Trophoblast cell (in vitro differentiated cells and primary cell): Measurements from ENCODE around the gene EIF3D.

Experiments used
- DNase-seq, 2 donors: peaks; one replicate each; pipeline ENCODE4 v3.0.0-alpha.2; 2016
- H2AFZ ChIP-seq: 2 replicates; pipeline ENCODE4 v1.6.1; 2013; ENCODE audit warnings: low read length, moderate library complexity, mild to moderate bottlenecking; ENCODE audit not compliant: insufficient read depth, poor library complexity
- H2AK5ac ChIP-seq: 2 replicates; pipeline ENCODE4 v1.6.1; 2013; ENCODE audit warnings: mild to moderate bottlenecking, low read length
- H2BK120ac ChIP-seq: 2 replicates; pipeline ENCODE4 v1.6.1; 2013; ENCODE audit warnings: low read length, mild to moderate bottlenecking, moderate library complexity; ENCODE audit not compliant: insufficient read depth, poor library complexity
- H2BK12ac ChIP-seq: 2 replicates; pipeline ENCODE4 v1.6.1; 2013; ENCODE audit warnings: mild to moderate bottlenecking, low read length, moderate library complexity
- H2BK5ac ChIP-seq: 2 replicates; pipeline ENCODE4 v1.6.1; 2013; ENCODE audit warnings: low read length, low read depth, moderate library complexity, mild to moderate bottlenecking; ENCODE audit not compliant: poor library complexity
- H3K14ac ChIP-seq: 2 replicates; pipeline ENCODE4 v1.6.1; 2013; ENCODE audit warnings: mild to moderate bottlenecking, low read length
- H3K18ac ChIP-seq: 2 replicates; pipeline ENCODE4 v1.6.1; 2013; ENCODE audit warnings: mild to moderate bottlenecking, low read length
- H3K23ac ChIP-seq: 2 replicates; pipeline ENCODE4 v1.6.1; 2013; ENCODE audit warnings: low read length
- H3K27ac ChIP-seq: 2 replicates; pipeline ENCODE4 v1.5.1; 2013; ENCODE audit warnings: low read depth, mild to moderate bottlenecking, inconsistent platforms, low read length, moderate library complexity
- H3K27me3 ChIP-seq: 2 replicates; pipeline ENCODE4 v1.6.1; 2013; ENCODE audit warnings: inconsistent platforms, mild to moderate bottlenecking, low read length, moderate library complexity; ENCODE audit not compliant: insufficient read depth
- H3K36me3 ChIP-seq, 2 experiments: 1 replicate in 1 of 2; 2 replicates in 1 of 2; pipeline ENCODE4 v1.6.1; 2013; ENCODE audit warnings: low read length in 2 of 2, mild to moderate bottlenecking in 2 of 2, moderate library complexity in 1 of 2; ENCODE audit not compliant: insufficient read depth in 2 of 2, control insufficient read depth in 1 of 2
- H3K4ac ChIP-seq: 2 replicates; pipeline ENCODE4 v1.6.1; 2013; ENCODE audit warnings: low read depth, mild to moderate bottlenecking, low read length, moderate library complexity
- H3K4me1 ChIP-seq, 2 experiments: 1 replicate in 1 of 2; 2 replicates in 1 of 2; pipeline ENCODE4 v1.6.1; 2013; ENCODE audit warnings: low read length in 2 of 2, mild to moderate bottlenecking in 2 of 2, moderate library complexity in 1 of 2; ENCODE audit not compliant: insufficient read depth in 2 of 2, control insufficient read depth in 1 of 2
- H3K4me2 ChIP-seq: 2 replicates; pipeline ENCODE4 v1.6.1; 2013; ENCODE audit warnings: inconsistent platforms, mild to moderate bottlenecking, low read length, moderate library complexity
- H3K4me3 ChIP-seq: 2 replicates; pipeline ENCODE4 v1.5.1; 2013; ENCODE audit warnings: mild to moderate bottlenecking, low read depth, low read length, inconsistent platforms
- H3K79me1 ChIP-seq: one replicate; pipeline ENCODE4 v1.6.1; 2013; ENCODE audit warnings: low read length
- H3K79me2 ChIP-seq: 2 replicates; pipeline ENCODE4 v1.6.1; 2013; ENCODE audit warnings: low read length, mild to moderate bottlenecking; ENCODE audit not compliant: control insufficient read depth, insufficient read depth, poor library complexity
- H3K9ac ChIP-seq: 2 replicates; pipeline ENCODE4 v1.6.1; 2013; ENCODE audit warnings: mild to moderate bottlenecking, low read length
- H3K9me3 ChIP-seq: 2 replicates; pipeline ENCODE4 v1.6.1; 2013; ENCODE audit warnings: low read depth, mild to moderate bottlenecking, control low read depth, inconsistent platforms, low read length; ENCODE audit not compliant: insufficient read depth
- H4K12ac ChIP-seq: 2 replicates; pipeline ENCODE4 v1.6.1; 2013; ENCODE audit warnings: low read depth, mild to moderate bottlenecking, low read length, moderate library complexity
- H4K8ac ChIP-seq: 2 replicates; pipeline ENCODE4 v1.6.1; 2013; ENCODE audit warnings: low read depth, mild to moderate bottlenecking, low read length, moderate library complexity
- H4K91ac ChIP-seq: one replicate; pipeline ENCODE4 v1.6.1; 2013; ENCODE audit warnings: low read depth, mild to moderate bottlenecking, low read length, moderate library complexity
- WGBS: extraction: QIAGEN DNeasy Blood & Tissue Kit; methylation state at CpG from one replicate; pipeline ENCODE4 v1.1.7; 2013; ENCODE audit warnings: missing lambda C conversion rate; ENCODE audit not compliant: insufficient read length, insufficient coverage; ENCODE audit errors: extremely low coverage; 5-methylcytosine and 5-hydroxymethylcytosine counted together

The EIF3D gene

DNA sequence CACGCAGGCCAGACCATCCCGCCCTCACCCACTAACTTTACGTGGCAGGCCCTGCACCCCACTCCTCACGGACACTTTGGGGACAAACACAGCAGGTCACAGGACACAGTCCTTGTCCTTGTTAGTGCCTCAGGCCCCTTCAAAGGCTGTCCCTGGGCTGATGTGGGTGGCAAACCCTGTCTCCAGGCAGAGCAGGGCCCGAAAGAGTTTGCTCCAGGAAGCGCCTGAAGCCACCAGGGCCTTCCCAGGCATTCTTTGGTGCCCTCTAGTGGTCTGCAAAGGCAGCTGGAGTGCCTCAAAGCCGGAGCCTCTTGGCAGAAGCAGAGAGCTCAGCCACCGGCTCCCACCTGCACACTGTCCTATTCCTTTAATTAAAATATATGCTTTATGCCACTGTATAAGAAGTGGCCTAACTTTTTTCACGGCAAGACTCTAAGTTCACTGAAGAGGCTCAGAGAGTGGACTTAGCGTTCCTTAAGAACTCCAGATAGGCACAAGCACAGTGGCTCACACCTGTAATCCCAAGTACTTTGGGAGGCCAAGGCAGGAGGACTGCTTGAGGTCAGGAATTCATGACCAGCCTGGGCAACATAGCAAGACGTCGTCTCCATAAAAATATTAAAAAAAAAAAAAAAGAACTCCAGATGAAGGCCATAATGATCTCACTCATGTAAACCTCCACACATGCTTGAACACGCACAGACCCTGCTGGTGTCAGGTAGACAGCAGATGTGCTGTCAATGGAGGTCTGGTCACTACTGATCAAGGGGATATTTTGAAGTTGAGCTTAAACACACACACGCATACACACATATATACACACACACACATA, 58.6 kb downstream of the EIF3D start:
- Histone ChIP-seq H3K27me3 (no peaks in the 10 kb centered on the region), H3K4me1 (peaks cover 21 to 30% of the 10 kb centered on the region in 2 experiments), H4K91ac (peak overlapping the region; percentile 54), H3K79me2 (peaks cover 7% of the 10 kb centered on the region), H2AFZ (peak overlapping the region; percentile 4), H4K8ac (peak overlapping the region; percentile 81), H3K36me3 (peaks cover 21 to 29% of the 10 kb centered on the region in 2 experiments), H2BK5ac (peak overlapping the region; percentile 23), H3K18ac (peak overlapping the region; percentile 48), H3K4me3 (no peak overlapping the region), H3K9me3 (peaks cover 1% of the 10 kb centered on the region), H2BK120ac (peak overlapping the region; percentile 56), H3K23ac (no peak overlapping the region), H3K9ac (no peak overlapping the region), H2AK5ac (peak overlapping the region; percentile 59), H3K14ac (peak overlapping the region; percentile 34), H3K4me2 (no peak overlapping the region), H3K27ac (no peak overlapping the region), H4K12ac (peak overlapping the region; percentile 45), H3K4ac (peak overlapping the region; percentile 53), H3K79me1 (peaks cover 29% of the 10 kb centered on the region), H2BK12ac (peak overlapping the region; percentile 26)
- no CpG with 5 or more reads among the region's 14 CpGs for WGBS
- peak; percentile 92 to 97 for DNase-seq

DNA sequence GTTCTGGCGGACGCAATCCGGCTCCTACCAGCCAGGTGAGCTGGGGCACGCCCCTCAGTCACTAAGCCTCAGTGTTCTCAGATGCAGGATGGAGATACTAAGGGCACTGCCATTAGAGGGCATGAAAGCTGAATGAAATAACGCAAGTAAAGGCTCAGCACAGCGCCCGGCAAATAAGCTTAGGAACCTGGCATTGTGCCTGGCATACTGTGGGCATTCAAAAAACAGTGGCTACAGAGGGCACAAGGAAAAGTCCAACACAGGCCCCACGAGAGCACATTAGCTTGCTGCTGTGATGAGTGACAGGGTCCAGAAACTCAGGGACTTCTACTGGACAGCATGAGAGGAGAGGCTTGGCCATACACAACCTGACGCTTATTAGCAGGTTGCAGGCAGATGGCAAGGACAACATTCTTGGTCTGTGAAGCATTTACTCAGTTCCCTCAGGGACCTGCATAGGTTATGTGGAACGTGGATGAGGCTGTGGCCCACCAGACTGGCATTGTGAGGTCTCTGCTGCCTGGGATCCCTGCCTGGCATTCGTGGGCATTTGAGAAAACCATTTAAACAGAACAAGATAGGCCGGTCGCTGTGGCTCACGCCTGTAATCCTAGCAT, 59.8 kb downstream of the EIF3D start:
- Histone ChIP-seq H3K9me3 (peaks cover 1% of the 10 kb centered on the region), H3K79me2 (peaks cover 7% of the 10 kb centered on the region), H2AK5ac (peak overlapping the region; percentile 25), H2BK120ac (peak overlapping the region; percentile 14), H3K79me1 (peaks cover 32% of the 10 kb centered on the region), H3K4me3 (no peak overlapping the region), H4K91ac (no peak overlapping the region), H2BK12ac (peak overlapping the region; percentile 67), H2BK5ac (no peak overlapping the region), H3K36me3 (peaks cover 16 to 22% of the 10 kb centered on the region in 2 experiments), H3K9ac (no peak overlapping the region), H4K12ac (no peak overlapping the region), H3K4me2 (no peak overlapping the region), H3K14ac (peak overlapping the region; percentile 29), H3K4me1 (peaks cover 25 to 37% of the 10 kb centered on the region in 2 experiments), H3K27me3 (no peaks in the 10 kb centered on the region), H3K18ac (peak overlapping the region; percentile 9), H2AFZ (no peak overlapping the region), H3K4ac (no peak overlapping the region), H3K23ac (no peak overlapping the region), H3K27ac (no peak overlapping the region), H4K8ac (no peak overlapping the region)
- peak in 1 of 2 donors; percentile 65 for DNase-seq
- WGBS = no CpG with 5 or more reads among the region's 14 CpGs

GRCh38 chr22:36467946-36468345, 61.0 kb downstream of the EIF3D start:
- Histone ChIP-seq H3K18ac (peak overlapping the region; percentile 86), H3K4me2 (peak overlapping the region; percentile 31), H2BK5ac (peak overlapping the region; percentile 78), H4K91ac (peak overlapping the region; percentile 90), H2BK12ac (peak overlapping the region; percentile 80), H2AK5ac (peak overlapping the region; percentile 88), H3K4me1 (peaks cover 25 to 37% of the 10 kb centered on the region in 2 experiments), H3K79me1 (peaks cover 39% of the 10 kb centered on the region), H2BK120ac (peak overlapping the region; percentile 81), H3K27ac (peak overlapping the region; percentile 38), H3K27me3 (no peaks in the 10 kb centered on the region), H4K12ac (peak overlapping the region; percentile 3), H3K9ac (no peak overlapping the region), H3K14ac (peak overlapping the region; percentile 79), H3K79me2 (peaks cover 7% of the 10 kb centered on the region), H4K8ac (peak overlapping the region; percentile 49), H3K4ac (peak overlapping the region; percentile 82), H3K36me3 (peaks cover 11 to 14% of the 10 kb centered on the region in 2 experiments), H2AFZ (no peak overlapping the region), H3K9me3 (peaks cover 3% of the 10 kb centered on the region), H3K4me3 (no peak overlapping the region), H3K23ac (no peak overlapping the region)
- peak; percentile 47 to 62 for DNase-seq
- WGBS = no CpG with 5 or more reads among the region's 7 CpGs

GRCh38 chr22:36467042-36467810, 61.7 kb downstream of the EIF3D start:
- no peak overlapping the region for H3K23ac ChIP-seq
- peak overlapping the region; percentile 78 for H2BK5ac ChIP-seq
- H3K27ac ChIP-seq = no peak overlapping the region
- WGBS = no CpG with 5 or more reads among the region's 14 CpGs
- no peak overlapping the region for H3K4me2 ChIP-seq
- H3K9me3 ChIP-seq = peaks cover 3% of the 10 kb centered on the region
- H4K12ac ChIP-seq = peak overlapping the region; percentile 3
- H3K9ac ChIP-seq = no peak overlapping the region
- H3K18ac ChIP-seq = peak overlapping the region; percentile 86
- no peak for DNase-seq
- peaks cover 7% of the 10 kb centered on the region for H3K79me2 ChIP-seq
- H2AFZ ChIP-seq = no peak overlapping the region
- H3K4me1 ChIP-seq = peaks cover 28 to 40% of the 10 kb centered on the region in 2 experiments
- peak overlapping the region; percentile 79 for H3K14ac ChIP-seq
- H2AK5ac ChIP-seq = peak overlapping the region; percentile 89
- peak overlapping the region; percentile 49 for H4K8ac ChIP-seq
- H4K91ac ChIP-seq = peak overlapping the region; percentile 90
- peaks cover 42% of the 10 kb centered on the region for H3K79me1 ChIP-seq
- peaks cover 7 to 11% of the 10 kb centered on the region in 2 experiments for H3K36me3 ChIP-seq
- peak overlapping the region; percentile 82 for H3K4ac ChIP-seq
- H3K27me3 ChIP-seq = no peaks in the 10 kb centered on the region
- H2BK120ac ChIP-seq = peak overlapping the region; percentile 81
- peak overlapping the region; percentile 91 for H2BK12ac ChIP-seq
- H3K4me3 ChIP-seq = no peak overlapping the region
